C1 segment of cervical spinal cord (tissue), 14 donors: ENCODE results near the gene RBFA.

ENCODE experiments used
- DNase-seq, 14 donors: peaks; one replicate each; lab custom pipeline; 2025; lab: John Stamatoyannopoulos, UW

Gene RBFA

DNA sequence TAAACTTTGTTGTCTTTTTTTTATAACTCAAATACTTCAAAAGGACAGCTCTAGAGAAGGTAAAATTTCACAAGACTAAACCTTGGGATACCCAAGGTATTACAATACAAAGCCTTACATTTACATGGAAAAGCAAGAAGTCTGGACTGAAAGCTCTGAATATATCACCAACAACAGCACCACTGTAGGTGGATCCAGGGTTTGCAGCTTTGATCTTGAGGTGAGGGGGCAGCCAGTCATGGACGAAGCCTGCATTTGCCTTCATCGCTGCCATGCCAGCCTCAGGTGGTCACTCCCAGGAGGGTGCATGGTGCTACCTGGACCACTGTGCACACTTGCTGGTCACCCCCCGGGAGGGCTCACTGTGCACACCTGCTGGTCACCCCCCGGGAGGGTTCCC, 36.6 kb downstream of the RBFA start:
- no peak for DNase-seq

DNA sequence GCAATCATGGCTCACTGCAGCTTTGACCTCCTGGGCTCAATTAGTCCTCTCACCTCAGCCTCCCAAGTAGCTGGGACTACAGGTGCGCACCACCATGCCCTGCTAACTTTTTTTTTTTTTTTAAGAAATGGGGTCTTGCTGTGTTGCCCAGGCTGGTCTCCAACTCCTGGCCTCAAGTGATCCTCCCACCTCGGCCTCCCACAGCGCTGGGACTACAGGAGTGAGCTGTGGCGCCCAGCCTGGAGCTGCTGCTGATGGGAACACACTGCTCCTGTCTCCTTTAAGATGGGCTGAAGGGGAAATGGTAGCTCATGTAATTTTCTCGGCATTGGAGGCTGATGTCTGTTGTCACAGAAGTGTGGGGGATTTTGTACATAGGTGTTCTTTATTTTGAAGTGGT, 39.9 kb downstream of the RBFA start:
- no peak for DNase-seq

DNA sequence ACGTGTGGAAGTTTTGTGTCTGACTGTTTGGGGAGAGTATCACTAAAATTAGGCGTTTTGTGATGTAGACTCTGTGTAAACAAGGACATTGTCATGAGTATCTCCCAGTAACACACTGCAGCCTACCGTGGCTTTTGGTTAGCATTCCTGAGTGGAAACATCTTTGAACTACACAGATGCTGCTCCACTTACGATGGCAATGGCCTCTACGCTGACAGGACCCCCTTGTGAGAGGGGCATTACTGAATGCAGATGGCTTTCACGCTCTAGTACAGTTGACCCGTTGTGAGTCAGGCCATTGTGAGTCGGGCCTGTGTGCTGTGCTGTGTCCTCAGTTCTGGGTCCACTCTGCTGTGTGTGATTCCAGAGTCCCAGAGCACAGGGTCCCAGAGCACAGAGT, 40.5 kb downstream of the RBFA start:
- no peak for DNase-seq

DNA sequence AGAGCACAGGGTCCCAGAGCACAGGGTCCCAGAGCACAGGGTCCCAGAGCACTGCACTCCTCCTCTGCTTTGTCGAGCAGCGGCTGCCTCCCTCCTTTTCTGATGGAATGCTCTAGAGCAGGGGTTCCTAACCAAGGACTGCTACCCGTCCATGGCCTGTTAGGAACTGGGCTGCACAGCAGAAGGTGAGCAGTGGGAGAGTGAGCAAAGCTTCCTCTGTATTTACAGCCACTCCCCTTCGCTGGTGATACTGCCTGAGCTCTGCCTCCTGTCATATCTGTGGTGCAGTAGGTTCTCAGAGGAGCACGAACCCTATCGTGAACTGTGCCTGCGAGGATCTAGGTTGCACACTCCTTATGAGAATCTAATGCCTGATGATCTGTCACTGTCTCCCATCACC, 41.7 kb downstream of the RBFA start:
- DNase-seq: no peak

DNA sequence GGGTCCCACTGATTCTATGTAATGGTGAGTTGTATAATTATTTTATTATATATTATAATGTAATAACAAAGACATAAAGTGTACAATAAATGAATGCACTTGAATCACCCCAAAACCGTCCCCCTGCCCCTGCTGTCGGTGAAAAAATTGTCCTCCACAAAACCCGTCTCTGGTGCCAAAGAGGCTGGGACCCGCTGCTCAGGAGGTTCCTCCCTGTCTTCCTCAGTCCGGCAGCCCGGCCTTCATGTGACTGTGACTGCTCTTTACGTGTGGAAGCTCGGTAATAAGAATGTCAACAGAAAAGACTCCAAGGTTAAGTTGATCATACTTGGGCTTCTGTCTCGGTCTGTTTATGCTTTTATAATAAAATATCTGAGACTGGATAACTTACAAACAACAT, 42.1 kb downstream of the RBFA start:
- DNase-seq: no peak

DNA sequence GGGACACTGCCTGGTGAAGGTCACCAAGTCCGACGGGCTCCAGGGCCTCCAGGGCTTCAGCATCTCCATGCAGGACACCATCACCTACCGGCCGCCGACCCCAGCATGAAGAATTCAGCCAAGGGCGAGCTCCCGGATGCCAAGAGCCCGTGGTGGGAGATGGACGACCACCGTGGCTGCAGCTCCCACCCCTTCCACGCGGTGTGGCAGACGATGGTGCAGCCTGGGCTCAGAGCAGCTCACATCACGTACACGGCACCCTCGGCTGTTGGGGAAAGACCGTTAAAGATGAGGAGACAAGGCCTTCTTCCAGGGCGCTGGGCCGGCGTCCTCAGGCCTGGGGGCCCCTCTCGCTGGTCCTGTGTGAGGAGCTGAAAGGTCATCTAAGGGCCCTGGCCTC, 43.6 kb downstream of the RBFA start:
- no peak for DNase-seq
